PC-3 (cell line): ENCODE results near the gene SERINC3. TPM values are rescaled to one million over a fixed set of nuclear protein-coding genes. Genes with fewer than 3 reads are reported as not detected.

Experiments
- ATAC-seq: fragments of 200-7000 bp; cut with Tn5 transposase; 2 replicates; pipeline ENCODE4 v1.9.1; 2020; ENCODE audit warnings: mild to moderate bottlenecking, moderate library complexity
- BruUV-seq: library from RNA; stranded (reverse); fragments of 400-500 nt; replicated peaks from 2 replicates; lab custom pipeline; 2021; lab: Mats Ljungman, UMichigan
- CTCF ChIA-PET: fragments of 300-600 bp; sonication (Branson Sonifier 250); formaldehyde crosslinking; loops from one replicate; lab custom pipeline; 2022; ENCODE audit warnings: antibody characterized with exemption; lab: Charles Lee
- POLR2A ChIA-PET: fragments of 300-600 bp; sonication (Branson Sonifier 250); formaldehyde crosslinking; loops from one replicate; lab custom pipeline; 2022; ENCODE audit warnings: antibody characterized with exemption; ENCODE audit not compliant: unreplicated experiment; lab: Charles Lee
- DNase-seq: peaks from one replicate; pipeline ENCODE4 v3.0.0-alpha.2; 2015
- H2AFZ ChIP-seq: fragments of 300-600 bp; sonication (generic); 2 replicates; pipeline ENCODE4 v1.6.0; 2016; ENCODE audit warnings: antibody characterized with exemption, low read length
- H3F3A ChIP-seq: fragments of 300-600 bp; sonication (generic); one replicate; pipeline ENCODE4 v1.6.0; 2017; ENCODE audit warnings: antibody characterized with exemption, low read length, control low read depth, mild to moderate bottlenecking; ENCODE audit not compliant: unreplicated experiment
- H3K27ac ChIP-seq: fragments of 300-600 bp; sonication (generic); 2 replicates; pipeline ENCODE4 v1.5.1; 2016; ENCODE audit warnings: mild to moderate bottlenecking, low read length
- H3K27me3 ChIP-seq: fragments of 300-600 bp; sonication (generic); 2 replicates; pipeline ENCODE4 v1.6.1; 2016; ENCODE audit warnings: low read length, mixed read lengths
- H3K36me3 ChIP-seq: fragments of 300-600 bp; sonication (generic); 2 replicates; pipeline ENCODE4 v1.6.1; 2016; ENCODE audit warnings: low read depth, mixed run types, low read length, mixed read lengths
- H3K4me1 ChIP-seq: fragments of 300-600 bp; sonication (generic); 2 replicates; pipeline ENCODE4 v1.5.1; 2016; ENCODE audit warnings: low read length; ENCODE audit not compliant: insufficient read depth
- H3K4me2 ChIP-seq: fragments of 300-600 bp; sonication (generic); 2 replicates; pipeline ENCODE4 v1.6.0; 2016; ENCODE audit warnings: low read length
- H3K4me3 ChIP-seq: fragments of 300-600 bp; sonication (generic); 2 replicates; pipeline ENCODE4 v1.5.1; 2016; ENCODE audit warnings: mild to moderate bottlenecking, low read length, mixed read lengths
- H3K79me2 ChIP-seq: fragments of 300-600 bp; sonication (generic); 2 replicates; pipeline ENCODE4 v1.6.1; 2017; ENCODE audit warnings: low read length, mixed read lengths
- H3K9ac ChIP-seq: fragments of 300-600 bp; sonication (generic); 2 replicates; pipeline ENCODE4 v1.6.0; 2016; ENCODE audit warnings: mild to moderate bottlenecking, low read length
- H3K9me2 ChIP-seq: fragments of 300-600 bp; sonication (generic); replicated peaks from 2 replicates; pipeline ENCODE4 v1.6.1; 2016; ENCODE audit warnings: mixed run types, low read length, mixed read lengths
- H3K9me3 ChIP-seq: fragments of 300-600 bp; sonication (generic); 2 replicates; pipeline ENCODE4 v1.6.1; 2016; ENCODE audit warnings: low read length, mixed read lengths
- H4K20me1 ChIP-seq: fragments of 300-600 bp; sonication (generic); 2 replicates; pipeline ENCODE4 v1.6.1; 2016; ENCODE audit warnings: low read length, mixed read lengths
- CTCF ChIP-seq: fragments of 300-600 bp; sonication (generic); conservative IDR thresholded peaks from 2 replicates; pipeline ENCODE4 v1.5.1; 2017; ENCODE audit warnings: antibody characterized with exemption, low read depth, mild to moderate bottlenecking, low read length
- EZH2 ChIP-seq: fragments of 300-600 bp; sonication (generic); IDR thresholded peaks from one replicate; pipeline ENCODE4 v1.6.1; 2017; ENCODE audit warnings: antibody characterized with exemption, mild to moderate bottlenecking, low read length; ENCODE audit not compliant: unreplicated experiment
- EZH2phosphoT487 ChIP-seq: fragments of 300-600 bp; sonication (generic); IDR thresholded peaks from 2 replicates; pipeline ENCODE4 v1.6.1; 2018; ENCODE audit warnings: mild to moderate bottlenecking, antibody characterized with exemption, low read length, borderline replicate concordance
- intact Hi-C: fragments of 100-400 bp; cut with micrococcal nuclease; formaldehyde crosslinking; loops from 2 replicates; pipeline ENCODE4 v1.9.0; 2023
- total RNA-seq: library from RNA; depleted of rRNA; stranded (reverse); fragments of >200 nt; gene quantifications from 2 replicates; pipeline ENCODE4 v1.2.3, GENCODE V29; 2014

The SERINC3 gene
- total RNA-seq, 1 experiment from 2014 or later, result 92.6 TPM

DNA sequence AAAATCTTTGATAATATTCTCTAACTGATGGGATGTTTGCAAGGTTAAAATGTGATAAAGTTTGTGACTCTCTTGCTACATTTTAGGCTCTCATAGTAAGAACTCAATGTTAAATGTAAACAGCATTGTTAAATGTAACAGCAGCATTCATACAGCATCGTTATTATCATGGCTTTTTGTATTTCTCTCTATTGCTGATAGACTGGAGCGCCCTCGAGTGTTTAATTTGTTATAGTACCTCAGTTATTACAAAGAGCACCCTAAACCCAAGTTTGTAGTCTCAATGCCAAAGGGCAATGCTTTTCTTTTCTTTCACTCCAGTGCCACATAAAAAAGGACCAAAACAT, 61.1 kb downstream of the SERINC3 start:
- Histone ChIP-seq H3K4me1 (peaks cover 19% of the 10 kb centered on the region), H3F3A (no peaks in the 10 kb centered on the region), H3K9me2 (no peaks in the 10 kb centered on the region), H4K20me1 (no peaks in the 10 kb centered on the region), H3K27ac (peak overlapping the region; percentile 32), H3K9me3 (no peaks in the 10 kb centered on the region), H3K9ac (no peak overlapping the region), H3K4me3 (no peak overlapping the region), H3K27me3 (no peaks in the 10 kb centered on the region), H2AFZ (0 out of 2 replicates have a peak overlapping the region, but pooled peaks have one; percentile 4), H3K36me3 (no peaks in the 10 kb centered on the region), H3K4me2 (no peak overlapping the region), H3K79me2 (no peaks in the 10 kb centered on the region)
- ATAC-seq, result peak; percentile 49
- POLR2A ChIA-PET, result interaction anchor here (0.5 kb wide), 1 partner anchor 173 kb away, joined by 3 read pairs; no protein-coding TSS in a partner anchor
- TF ChIP-seq CTCF (peak; percentile 86), EZH2 (no peak)
- intact Hi-C loops, result loop anchor here (1.0 kb wide), 1 partner anchor 72 kb away; no protein-coding TSS in a partner anchor
- no TSS peak for BruUV-seq
- CTCF ChIA-PET, result interaction anchor here (0.5 to 1.1 kb wide), 4 partner anchors 10 to 247 kb away, joined by 3 to 6 read pairs (median 4); no protein-coding TSS in a partner anchor
- peak; percentile 72 for DNase-seq

- intact Hi-C loops, result no loop called here
- TF ChIP-seq EZH2, result no peak
- no peak for TF ChIP-seq EZH2phosphoT487
- no peak for TF ChIP-seq CTCF
- Histone ChIP-seq H3F3A (no peaks in the 10 kb centered on the region), H3K27me3 (no peaks in the 10 kb centered on the region), H3K4me3 (no peak overlapping the region), H2AFZ (no peak overlapping the region), H3K9ac (no peak overlapping the region), H3K9me3 (no peaks in the 10 kb centered on the region), H3K79me2 (no peaks in the 10 kb centered on the region), H3K9me2 (no peaks in the 10 kb centered on the region), H4K20me1 (no peaks in the 10 kb centered on the region), H3K4me1 (peaks cover 7% of the 10 kb centered on the region; the same call in 1 of the 2 replicates), H3K4me2 (no peak overlapping the region), H3K36me3 (no peaks in the 10 kb centered on the region), H3K27ac (no peak overlapping the region)
- CTCF ChIA-PET, result no interaction called here
- no peak for DNase-seq
- ATAC-seq, result no peak
- BruUV-seq, result no TSS peak
- POLR2A ChIA-PET, result no interaction called here
These were observed 62.6 kb downstream of the SERINC3 start for GRCh38 chr20:44459271-44459670.

DNA sequence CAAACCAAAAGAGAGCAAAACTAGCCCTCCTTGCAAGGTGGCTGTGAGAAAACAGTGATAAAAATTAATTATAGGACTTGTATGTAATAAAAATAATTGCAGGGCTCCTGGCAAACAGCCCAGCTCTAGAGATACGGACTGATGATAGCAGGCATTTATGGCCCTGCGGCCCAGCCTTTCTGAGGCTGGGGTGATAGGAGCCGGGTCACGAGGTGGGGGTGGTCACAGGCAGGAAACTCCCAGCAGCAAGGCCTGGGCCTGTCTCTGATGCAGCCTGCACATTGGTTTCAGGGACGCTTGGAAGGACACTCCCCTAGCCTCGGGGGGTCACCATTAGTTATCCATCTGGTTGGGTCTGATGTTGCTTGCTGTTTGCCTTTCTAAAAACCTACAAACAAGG, 64.9 kb downstream of the SERINC3 start:
- POLR2A ChIA-PET, result no interaction called here
- H3K27ac ChIP-seq, result no peak overlapping the region
- no peaks in the 10 kb centered on the region for H3F3A ChIP-seq
- H3K9me3 ChIP-seq, result no peaks in the 10 kb centered on the region
- H2AFZ ChIP-seq, result no peak overlapping the region
- no peak for ATAC-seq
- H4K20me1 ChIP-seq, result no peaks in the 10 kb centered on the region
- no peaks in the 10 kb centered on the region for H3K36me3 ChIP-seq
- CTCF ChIA-PET, result no interaction called here
- no peak overlapping the region for H3K4me2 ChIP-seq
- no TSS peak for BruUV-seq
- peaks cover 7% of the 10 kb centered on the region; the same call in 1 of the 2 replicates for H3K4me1 ChIP-seq
- H3K9me2 ChIP-seq, result no peaks in the 10 kb centered on the region
- no peaks in the 10 kb centered on the region for H3K79me2 ChIP-seq
- intact Hi-C loops, result no loop called here
- 0 out of 2 replicates have a peak, but pooled peaks cover 2% of the 10 kb centered on the region for H3K27me3 ChIP-seq
- H3K4me3 ChIP-seq, result no peak overlapping the region
- no peak for TF ChIP-seq EZH2
- no peak for TF ChIP-seq EZH2phosphoT487
- TF ChIP-seq CTCF, result no peak
- no peak overlapping the region for H3K9ac ChIP-seq
- DNase-seq, result no peak
